Stimulated activated CD4-positive, alpha-beta T cell treated with anti-CD3 and anti-CD28 coated beads, Interleukin-4, amount 100 ng/mL, for 1 hour (primary cell): ENCODE results near the gene APC2.
A peak's percentile ranks its signal among the peaks of the same experiment; 100 is the strongest.
"Not testable (repeated sequence)": the region's sequence is repeated elsewhere in the genome, so short reads cannot be mapped to it uniquely, and the experiment has no call there.

ENCODE experiments used
- DNase-seq: peaks from one replicate; pipeline ENCODE4 v3.0.0-alpha.2; 2020

The APC2 gene

GRCh38 chr19:1467490-1468273 is 17.8 kb downstream of the APC2 start:
- DNase-seq = no peak

GRCh38 chr19:1468274-1468820 is 18.4 kb downstream of the APC2 start:
- DNase-seq = no peak

- DNase-seq = peak; percentile 57
Measured at GRCh38 chr19:1468821-1469254, 18.9 kb downstream of the APC2 start.

- no peak for DNase-seq
Measured at GRCh38 chr19:1469255-1470054, 19.5 kb downstream of the APC2 start.

- DNase-seq = no peak
Measured at GRCh38 chr19:1470055-1470304, 20.1 kb downstream of the APC2 start.

- DNase-seq = peak; percentile 76
Measured at GRCh38 chr19:1470305-1471009, 20.5 kb downstream of the APC2 start.

- DNase-seq = no peak
Measured at GRCh38 chr19:1471010-1471514, 21.1 kb downstream of the APC2 start.

- DNase-seq = no peak
Measured at GRCh38 chr19:1471515-1472160, 21.7 kb downstream of the APC2 start.

GRCh38 chr19:1472231-1473084 is 22.5 kb downstream of the APC2 start:
- DNase-seq = no peak

- DNase-seq = no peak
Measured at GRCh38 chr19:1473085-1473851, 23.3 kb downstream of the APC2 start.

GRCh38 chr19:1474011-1474764 is 24.3 kb downstream of the APC2 start:
- DNase-seq = no peak

- no peak for DNase-seq
Measured at GRCh38 chr19:1474765-1475351, 24.9 kb downstream of the APC2 start.

- no peak for DNase-seq
Measured at GRCh38 chr19:1475751-1476437, 26.0 kb downstream of the APC2 start.

GRCh38 chr19:1477056-1477455 is 27.1 kb downstream of the APC2 start:
- not testable (repeated sequence) for DNase-seq

- peak; percentile 93 for DNase-seq
Measured at GRCh38 chr19:1478934-1479707, 29.2 kb downstream of the APC2 start, which contains the start of gene C19orf25. TSS of gene C19orf25 (minus strand) at chr19:1479215. CDS start at chr19:1478903, 312 bp downstream.

- DNase-seq = no peak
Measured at GRCh38 chr19:1481224-1481892, 31.4 kb downstream of the APC2 start.

- no peak for DNase-seq
Measured at GRCh38 chr19:1481893-1482360, 32.0 kb downstream of the APC2 start.
